NCI-H146 treated with DMSO at 0.1 percent for 48 hours (cell line): ENCODE data around the gene ZP3.
"Not testable (repeated sequence)": the region's sequence is repeated elsewhere in the genome, so short reads cannot be mapped to it uniquely, and the experiment has no call there.

Experiments
- DNase-seq: peaks from one replicate; lab custom pipeline; 2025; ENCODE audit not compliant: unreplicated experiment; lab: John Stamatoyannopoulos, UW

The ZP3 gene

DNA sequence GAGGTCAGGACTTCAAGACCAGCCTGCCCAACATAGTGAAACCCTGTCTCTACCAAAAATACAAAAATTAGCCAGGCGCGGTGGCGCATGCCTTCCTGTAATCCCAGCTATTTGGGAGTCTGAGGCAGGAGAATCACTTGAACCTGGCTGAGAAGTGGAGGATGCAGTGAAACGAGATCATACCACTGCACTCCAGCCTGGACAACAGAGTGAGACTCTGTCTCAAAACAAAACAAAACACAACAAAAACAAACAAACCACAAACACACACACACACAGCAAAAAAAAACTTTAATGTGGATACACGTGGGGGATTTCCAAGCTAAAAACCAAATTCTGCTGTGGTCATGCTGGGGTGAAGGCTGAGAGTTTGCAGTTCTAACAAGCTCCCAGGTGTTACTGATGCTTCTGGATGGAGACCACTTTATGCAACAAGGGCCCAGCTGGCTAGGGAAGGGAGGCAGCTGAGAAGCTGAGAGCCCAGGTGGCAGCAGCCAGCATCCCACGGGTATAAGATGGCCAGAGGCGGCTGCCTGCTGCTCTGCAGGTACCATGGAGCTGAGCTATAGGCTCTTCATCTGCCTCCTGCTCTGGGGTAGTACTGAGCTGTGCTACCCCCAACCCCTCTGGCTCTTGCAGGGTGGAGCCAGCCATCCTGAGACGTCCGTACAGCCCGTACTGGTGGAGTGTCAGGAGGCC is at the start of gene ZP3:
ZP3 (plus strand) TSS at position 538 of the 699 bp plus-strand sequence; CDS start at position 553, 15 bp downstream.
- no peak for DNase-seq

DNA sequence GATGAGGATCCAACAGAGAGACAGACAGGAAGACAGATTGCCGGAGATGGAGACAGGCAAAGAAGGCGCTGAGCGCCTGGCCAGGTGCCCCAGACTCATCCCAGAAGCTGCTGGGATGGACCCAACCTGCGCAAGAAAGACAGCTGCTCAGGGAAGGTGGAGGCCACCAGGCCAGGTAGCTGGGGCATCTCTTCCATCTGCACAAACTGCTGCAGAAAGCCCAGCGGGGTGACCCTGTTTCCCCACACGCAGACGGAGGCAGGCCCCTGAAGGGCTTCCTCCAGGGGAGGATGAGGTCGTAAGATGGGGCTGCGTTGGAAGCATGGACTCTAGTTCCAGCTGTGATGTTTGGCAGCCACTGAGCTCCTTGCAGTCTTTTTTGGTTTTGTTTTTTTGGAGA is 49.5 kb upstream of the ZP3 start:
- no peak for DNase-seq

DNA sequence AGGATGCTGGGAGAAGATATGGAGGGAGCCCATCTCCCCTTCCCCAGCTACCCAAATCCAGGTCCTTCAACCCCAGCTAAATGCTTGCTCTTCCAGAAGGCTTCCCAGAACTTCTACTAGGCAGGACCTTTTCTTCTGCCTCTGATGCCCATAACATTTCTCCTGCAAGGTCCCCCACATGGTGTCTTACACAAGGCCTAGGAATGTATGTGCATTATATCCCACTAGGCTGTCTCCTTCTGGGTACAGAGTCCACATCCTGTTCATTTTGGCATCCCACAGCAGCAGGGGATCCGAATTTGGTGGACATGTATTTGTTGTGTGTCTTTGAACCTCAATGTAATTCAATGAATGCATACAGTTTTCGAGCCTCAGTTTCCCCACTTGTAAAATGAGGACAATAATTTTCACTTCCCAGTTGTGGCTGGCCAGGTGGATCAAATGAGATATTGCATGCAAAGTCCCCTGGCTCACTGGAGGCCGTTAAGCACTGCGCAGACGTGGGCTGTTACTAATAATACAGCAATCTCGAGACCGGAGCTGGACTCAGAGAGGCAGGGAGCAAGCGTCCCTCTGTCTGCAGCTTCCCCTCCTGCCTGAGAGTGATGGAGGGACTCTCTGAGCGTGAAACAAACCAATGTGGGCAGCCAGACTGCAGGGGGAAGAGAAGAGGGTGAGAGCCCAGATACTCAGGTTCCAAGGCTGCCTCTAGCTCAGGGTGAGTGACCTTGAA is 47.4 kb upstream of the ZP3 start:
- DNase-seq = no peak

DNA sequence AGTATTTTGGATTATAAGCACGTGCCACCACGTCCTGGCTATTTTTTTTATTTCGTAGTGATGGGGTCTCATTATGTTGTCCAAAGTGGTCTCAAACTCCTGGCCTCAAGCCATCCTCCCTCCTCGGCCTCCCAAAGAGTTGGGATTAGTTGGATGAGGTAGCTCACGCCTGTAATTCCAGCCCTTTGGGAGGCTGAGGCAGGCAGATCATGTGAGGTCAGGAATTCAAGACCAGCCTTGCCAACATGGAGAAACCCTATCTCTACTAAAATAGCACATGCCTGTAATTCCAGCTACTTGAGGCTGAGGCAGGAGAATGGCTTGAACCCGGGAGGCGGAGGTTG is 44.2 kb upstream of the ZP3 start:
- no peak for DNase-seq

DNA sequence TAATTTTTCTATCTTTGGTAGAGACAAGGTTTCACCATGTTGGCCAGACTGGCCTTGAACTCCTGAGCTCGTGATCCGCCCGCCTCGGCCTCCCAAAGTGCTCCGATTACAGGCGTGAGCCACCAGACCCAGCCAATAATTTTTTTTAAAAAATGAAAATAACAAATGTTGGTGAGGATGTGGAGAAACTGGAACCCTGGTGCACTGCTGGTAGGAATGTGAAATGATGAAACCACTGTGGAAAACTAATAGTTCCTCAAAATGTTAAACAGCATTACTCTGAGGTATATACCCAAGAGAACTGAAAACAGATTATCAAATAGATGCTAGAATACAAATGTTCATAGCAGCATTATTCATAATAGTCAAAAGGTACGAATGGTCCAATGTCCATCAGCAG is 42.9 kb upstream of the ZP3 start:
- no peak for DNase-seq

DNA sequence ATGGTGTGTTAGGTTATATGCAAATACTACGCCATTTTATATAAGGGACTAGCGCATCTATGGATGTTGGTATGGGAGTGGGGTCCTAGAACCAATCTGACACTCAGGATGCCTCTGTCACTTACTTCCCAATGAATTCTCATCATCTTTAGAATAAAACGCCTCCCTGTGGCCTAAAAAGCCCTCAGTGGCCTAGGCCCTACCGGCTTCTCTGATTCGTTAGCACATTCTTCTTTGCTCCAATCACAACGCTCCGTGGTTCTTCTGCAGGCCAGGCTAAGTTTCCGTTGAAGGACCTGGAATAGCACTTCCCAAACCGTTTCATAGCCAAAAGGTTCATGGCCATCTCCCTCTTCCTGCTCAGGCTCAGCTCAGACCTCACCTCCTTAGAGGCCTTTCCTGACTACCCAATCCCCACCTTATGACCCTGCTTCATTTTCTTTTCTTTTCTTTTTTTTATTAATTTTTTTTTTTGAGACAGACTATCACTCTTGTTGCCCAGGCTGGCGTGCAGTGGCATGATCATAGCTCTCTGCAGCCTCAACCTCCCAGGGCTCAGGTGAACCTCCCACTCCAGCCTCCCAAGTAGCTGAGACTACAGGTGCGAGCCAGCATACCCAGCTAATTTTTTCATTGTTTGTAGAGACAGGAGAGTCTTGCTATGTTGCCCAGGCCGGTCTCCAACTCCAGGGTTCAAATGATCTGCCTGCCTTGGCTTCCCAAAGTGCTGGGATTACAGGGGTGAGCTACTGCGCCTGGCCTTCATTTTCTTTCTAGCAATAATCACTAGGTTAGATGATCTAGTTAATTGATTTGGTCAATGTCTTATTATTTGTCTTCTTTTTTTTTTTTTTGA is 41.4 kb upstream of the ZP3 start:
- no peak for DNase-seq

DNA sequence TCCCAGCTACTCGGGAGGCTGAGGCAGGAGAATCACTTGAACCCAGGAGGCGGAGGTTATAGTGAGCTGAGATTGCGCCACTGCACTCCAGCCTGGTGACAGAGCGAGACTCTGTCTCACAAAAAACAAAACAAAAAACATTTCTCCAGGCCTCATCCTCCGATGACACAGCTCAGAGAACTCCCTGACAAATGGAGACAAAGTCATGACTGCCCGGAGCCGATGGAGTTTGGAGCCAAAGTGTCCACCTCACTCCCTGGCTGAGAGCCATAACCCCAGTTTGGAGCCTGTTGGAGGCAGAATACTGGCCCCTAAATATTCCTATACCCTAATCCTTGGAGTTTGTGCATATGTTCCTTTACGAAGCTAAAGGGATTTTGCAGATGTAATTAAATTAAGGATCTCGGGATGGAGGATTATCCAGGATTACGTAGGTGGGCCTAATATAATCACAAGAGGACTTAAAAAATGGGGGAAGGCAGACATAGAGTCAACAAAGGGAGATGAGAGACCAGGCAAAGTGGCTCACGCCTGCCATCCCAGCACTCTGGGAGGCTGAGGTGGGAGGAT is 38.0 kb upstream of the ZP3 start:
- DNase-seq = no peak

DNA sequence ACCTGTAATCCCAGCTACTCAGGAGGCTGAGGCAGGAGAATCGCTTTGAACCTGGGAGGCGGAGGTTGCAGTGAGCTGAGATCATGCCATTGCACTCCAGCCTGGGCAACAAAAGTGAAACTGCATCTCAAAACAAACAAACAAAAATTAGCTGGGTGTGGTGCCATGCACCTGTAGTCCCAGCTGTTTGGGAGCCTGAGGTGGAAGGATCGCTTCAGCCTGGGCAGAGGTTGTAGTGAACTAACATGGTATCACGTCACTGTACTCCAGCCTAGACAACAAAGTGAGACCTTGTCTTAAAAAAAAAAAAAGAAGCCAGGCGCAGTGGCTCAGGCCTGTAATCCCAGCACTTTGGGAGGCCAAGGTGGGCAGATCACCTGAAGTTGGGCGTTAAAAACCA is 37.0 kb upstream of the ZP3 start:
- not testable (repeated sequence) for DNase-seq

DNA sequence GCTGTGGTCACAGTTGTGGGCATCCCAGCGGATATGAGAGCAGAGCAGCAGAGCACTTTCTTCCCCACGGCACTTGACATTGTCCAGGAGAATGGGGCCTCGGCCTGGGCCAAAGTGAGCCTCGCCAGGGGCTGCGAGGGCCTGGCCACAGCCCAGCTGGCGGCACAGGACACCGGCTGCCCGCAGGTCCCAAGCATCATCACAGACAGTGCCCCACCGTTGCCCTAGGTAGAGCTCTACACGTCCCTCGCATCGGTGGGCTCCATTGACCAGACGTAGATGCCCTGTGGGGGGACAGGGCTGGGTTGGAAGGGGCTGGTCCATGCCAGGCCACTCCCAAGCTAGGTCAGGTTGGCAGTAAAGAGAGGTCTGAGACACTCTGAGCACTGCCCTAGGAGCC is 34.7 kb upstream of the ZP3 start:
- no peak for DNase-seq

DNA sequence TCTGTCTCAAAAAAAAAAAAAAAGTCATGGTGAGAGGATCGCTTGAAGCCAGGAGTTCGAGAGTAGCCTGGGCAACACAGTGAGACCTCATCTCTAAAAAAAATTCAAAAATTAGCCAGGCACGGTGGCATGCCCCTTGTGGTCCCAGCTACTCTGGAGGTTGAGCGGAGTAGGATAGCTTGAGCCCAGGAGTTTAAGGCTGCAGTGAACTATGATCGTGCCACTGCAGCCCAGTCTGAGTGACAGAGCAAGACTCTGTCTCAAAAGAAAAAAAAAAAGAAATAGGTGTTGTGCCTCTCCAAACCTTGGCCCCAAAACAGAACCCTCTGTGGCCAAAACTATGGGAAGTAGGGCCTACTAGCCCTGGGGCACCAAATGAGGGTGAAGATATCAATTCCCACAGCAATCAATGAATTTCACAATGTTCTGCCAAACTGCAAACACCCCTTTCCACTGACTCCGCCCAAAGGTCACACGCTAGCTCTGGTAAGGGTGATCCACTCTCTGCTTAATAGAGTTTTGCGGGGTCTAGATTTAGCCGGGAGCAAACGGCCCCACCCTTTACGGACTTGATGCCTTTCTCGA is 32.1 kb upstream of the ZP3 start:
- no peak for DNase-seq

DNA sequence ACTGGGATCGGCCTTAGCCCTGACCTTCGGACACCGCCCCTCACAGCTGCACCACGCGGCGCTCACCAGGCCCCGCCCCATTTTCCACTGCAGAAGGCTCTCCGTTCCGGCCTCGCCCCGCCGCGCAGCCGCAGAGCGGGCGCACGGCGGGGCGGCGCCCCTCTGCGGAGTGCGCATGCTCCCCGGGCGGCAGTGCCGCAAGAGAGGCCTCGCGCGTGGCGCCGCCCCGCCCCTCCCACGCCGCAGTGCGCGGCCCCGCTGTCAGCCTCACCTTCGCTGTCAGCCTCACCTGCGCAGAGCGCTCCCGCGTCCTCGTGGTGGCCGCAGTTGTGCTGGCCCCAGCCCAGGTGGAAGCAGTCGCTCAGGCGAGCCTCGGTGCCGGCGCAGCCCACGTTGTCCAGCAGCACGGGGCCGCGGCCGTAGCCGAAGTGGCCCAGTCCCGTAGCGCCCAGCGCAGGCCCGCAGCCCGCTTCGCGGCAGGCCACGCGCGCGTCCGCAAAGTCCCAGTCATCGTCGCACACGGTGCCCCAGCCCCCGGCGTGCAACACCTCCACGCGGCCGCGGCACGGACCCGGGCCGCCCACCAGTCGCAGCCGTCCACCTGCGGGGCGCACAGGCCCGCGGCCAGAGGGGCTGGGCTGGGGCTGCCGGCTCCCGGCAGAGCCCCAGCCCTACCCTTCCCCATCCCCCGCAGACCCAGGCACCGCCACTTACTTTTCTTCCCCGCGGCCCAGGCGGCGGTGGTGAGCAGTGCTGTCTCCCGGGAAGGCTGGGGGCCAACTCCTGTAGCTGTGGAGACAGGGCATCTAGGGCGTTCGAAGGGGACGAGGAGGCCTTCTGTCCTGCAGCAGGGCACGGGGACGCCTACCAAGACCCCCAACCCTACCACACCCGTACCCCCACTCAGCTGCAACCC is 31.4 kb upstream of the ZP3 start:
- DNase-seq = peak; percentile 89

DNA sequence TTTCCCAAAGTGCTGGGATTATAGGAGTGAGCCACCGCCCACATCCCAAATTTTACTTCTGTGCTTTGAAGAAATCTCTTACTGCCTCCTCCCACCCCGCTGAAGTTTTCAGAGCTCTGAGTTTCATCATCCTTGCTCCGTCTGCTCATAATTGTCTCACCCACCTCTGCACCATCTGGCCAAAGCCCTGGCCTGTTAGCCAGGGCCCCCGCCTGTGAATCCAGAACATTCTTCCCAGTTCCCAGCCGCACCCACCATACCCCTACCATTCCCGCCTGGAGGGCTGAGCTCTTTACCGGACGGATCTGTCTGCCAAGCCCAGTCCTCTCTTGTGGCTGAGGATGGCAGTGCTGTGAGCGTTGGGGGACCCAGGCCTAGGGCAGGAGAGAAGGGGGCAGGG is 29.8 kb upstream of the ZP3 start:
- no peak for DNase-seq

DNA sequence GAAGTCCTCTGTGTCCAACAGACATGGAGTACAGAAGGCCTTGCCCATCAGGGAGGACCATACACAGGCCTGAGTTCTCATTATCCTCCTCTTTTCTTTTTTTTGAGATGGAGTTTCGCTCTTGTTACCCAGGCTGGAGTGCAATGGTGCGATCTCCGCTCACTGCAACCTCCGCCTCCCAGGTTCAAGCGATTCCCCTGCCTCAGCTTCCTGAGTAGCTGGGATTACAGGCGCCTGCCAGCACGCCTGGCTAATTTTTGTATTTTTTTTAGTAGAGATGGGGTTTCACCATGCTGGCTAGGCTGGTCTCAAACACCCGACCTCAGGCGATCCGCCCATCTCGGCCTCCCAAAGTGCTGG is 29.2 kb upstream of the ZP3 start:
- DNase-seq = not testable (repeated sequence)

DNA sequence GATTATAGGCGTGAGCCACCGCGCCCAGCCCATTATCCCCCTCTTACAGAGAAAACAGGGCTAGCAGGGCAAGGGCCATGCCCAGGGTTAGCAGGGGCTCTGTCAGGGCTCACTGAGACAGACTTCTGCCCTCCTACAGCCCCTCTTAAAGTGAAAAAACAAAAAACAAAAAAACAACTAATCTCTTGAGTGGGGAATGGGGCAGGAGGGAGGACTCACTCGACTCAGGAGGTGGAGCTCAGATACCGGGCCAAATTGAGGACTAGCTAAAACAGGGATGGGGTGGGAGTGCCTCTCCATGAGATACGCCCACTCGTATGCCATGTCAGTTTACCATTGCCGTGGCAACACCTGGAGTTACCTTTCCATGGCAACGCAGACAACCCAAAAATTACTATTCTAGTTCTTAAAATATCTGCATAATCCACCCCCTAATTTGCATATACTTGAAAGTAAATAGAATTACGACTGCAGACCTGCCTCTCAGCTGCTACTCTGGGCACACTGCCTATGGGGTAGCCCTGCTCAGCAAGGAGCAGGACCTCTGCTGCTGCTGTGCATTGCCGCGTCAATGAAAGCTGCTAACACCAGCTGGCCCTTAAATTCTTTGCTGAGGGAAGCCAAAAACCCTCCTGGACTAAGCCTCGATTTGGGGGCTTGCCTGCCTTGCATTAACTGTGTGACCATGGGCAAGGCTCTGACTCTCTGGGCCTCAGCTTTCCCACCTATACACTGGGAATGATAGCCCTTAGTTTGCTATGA is 28.6 kb upstream of the ZP3 start:
- no peak for DNase-seq

DNA sequence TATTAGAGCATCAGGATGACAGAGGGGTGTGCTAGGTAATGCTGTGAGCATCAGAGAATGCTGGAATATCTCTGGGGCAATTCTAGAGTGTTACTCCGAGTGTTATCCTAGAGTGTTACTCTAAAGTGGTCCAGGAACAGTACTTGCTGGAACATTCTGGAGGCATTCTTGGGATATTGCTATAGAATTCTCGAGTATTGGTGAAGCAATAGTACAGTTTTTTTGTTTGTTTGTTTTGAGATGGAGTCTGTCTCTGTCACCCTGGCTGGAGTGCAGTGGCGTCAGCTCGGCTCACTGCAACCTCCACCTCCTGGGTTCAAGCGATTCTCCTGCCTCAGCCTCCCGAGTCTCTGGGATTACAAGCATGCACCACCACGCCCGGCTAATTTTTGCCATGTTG is 27.9 kb upstream of the ZP3 start:
- DNase-seq = no peak

DNA sequence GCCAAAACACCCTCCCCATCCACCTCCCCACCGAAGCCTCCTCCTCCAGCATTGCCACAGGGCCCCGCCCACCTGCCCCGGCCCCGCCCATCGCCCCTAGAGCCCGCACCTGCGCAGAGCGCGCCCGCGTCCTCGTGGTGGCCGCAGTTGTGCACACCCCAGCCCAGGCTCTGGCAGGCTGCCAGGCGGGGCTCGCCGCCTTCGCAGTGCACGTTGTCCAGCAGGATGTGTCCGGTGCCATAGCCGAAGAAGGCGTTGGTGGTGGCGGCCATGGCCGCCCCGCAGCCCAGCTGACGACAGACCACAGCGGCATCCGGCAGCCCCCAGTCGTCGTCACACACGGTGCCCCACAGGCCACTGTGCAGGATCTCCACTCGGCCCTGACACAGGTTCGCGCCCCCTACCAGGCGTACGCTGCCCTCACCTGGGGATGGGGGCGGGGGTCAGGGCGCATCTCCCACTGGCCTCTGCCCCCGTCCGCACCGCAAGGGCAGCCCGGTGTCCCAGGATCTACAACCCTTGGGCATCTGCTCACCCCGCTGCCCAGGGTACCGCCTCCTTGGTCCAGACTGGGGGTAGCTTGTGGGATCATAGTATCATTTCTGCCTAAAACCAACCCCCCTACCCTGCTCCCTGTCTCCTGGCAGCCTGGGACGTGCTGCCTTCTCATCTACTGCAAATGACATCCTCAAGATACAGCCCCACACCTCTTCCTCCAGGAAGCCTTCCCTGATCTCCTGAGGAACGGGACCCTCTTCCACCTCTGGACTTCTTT is 27.2 kb upstream of the ZP3 start:
- peak; percentile 50 for DNase-seq

DNA sequence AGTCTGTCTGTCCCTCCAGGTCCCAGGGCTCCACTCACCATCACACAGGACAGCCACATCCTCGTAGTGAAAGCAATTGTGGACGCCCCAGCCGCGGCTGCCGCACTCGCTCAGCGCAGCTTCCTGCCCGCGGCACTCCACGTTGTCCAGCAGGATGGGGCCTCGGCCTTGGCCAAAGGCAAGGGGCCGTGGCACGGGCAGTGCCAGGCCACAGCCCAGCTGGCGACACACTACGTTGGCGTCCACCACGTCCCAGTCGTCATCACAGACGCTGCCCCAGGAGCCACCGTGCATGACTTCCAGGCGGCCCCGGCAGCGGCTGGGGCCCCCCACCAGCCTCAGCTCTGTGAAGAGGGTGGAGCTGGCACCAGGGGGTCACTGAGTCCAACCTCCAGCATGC is 24.5 kb upstream of the ZP3 start:
- DNase-seq = no peak

DNA sequence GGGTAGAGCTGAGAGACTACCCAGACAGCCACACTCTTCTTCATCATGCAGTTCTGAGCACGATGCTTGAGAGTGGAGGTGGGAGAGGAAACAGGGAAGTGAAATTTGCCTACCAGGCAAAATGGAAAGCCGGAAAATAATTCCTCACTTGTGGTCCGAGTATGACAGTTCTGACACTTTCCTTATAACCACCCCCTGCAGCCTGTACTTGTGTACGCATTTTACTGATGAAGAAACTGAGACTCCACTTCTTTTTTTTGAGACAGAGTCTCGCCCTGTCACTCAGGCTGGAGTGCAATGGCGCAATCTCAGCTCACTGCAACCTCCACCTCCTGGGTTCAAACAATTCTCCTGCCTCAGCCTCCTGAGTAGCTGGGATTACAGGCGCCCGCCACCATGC is 21.7 kb upstream of the ZP3 start:
- not testable (repeated sequence) for DNase-seq
